Muscle layer of duodenum (tissue), 2 donors: ENCODE measurements around the gene FCGR1A.
A peak's percentile ranks its signal among the peaks of the same experiment; 100 is the strongest.
"Not testable (repeated sequence)": the region's sequence is repeated elsewhere in the genome, so short reads cannot be mapped to it uniquely, and the experiment has no call there.

ENCODE experiments used
- H3K27ac ChIP-seq: one replicate; pipeline ENCODE4 v1.7.0; 2013; ENCODE audit warnings: mild to moderate bottlenecking, low read length
- H3K27me3 ChIP-seq: one replicate; pipeline ENCODE4 v1.7.0; 2013; ENCODE audit warnings: low read depth, mild to moderate bottlenecking, control low read depth, low read length
- H3K36me3 ChIP-seq, 2 donors: one replicate each; pipeline ENCODE4 v1.7.0; 2013; ENCODE audit warnings: low read length in 2 of 2, control low read depth in 1 of 2, mild to moderate bottlenecking in 1 of 2; ENCODE audit not compliant: insufficient read depth in 2 of 2, control insufficient read depth in 1 of 2
- H3K4me1 ChIP-seq, 2 donors: one replicate each; pipeline ENCODE4 v1.7.0; 2013; ENCODE audit warnings: low read length in 2 of 2, mild to moderate bottlenecking in 2 of 2, control low read depth in 1 of 2, moderate library complexity in 1 of 2; ENCODE audit not compliant: insufficient read depth in 2 of 2, control insufficient read depth in 1 of 2
- H3K4me3 ChIP-seq, 2 donors: one replicate each; pipeline ENCODE4 v1.7.0; 2013; ENCODE audit warnings: low read length in 2 of 2, low read depth in 1 of 2, mild to moderate bottlenecking in 1 of 2
- H3K9me3 ChIP-seq, 2 donors: one replicate each; pipeline ENCODE4 v1.7.0; 2013; ENCODE audit warnings: low read length in 2 of 2, control low read depth in 1 of 2, mild to moderate bottlenecking in 1 of 2; ENCODE audit not compliant: control insufficient read depth in 1 of 2
- donor health status: healthy.

FCGR1A gene

GRCh38 chr1:149781413-149781984 is 995 bp upstream of the FCGR1A start:
- not testable (repeated sequence) for H3K4me1 ChIP-seq, H3K9me3 ChIP-seq, H3K36me3 ChIP-seq, H3K4me3 ChIP-seq, H3K27ac ChIP-seq, H3K27me3 ChIP-seq

GRCh38 chr1:149783289-149783688 is 795 bp downstream of the FCGR1A start:
- H3K4me3 ChIP-seq, H3K27ac ChIP-seq, H3K36me3 ChIP-seq, H3K4me1 ChIP-seq, H3K9me3 ChIP-seq, H3K27me3 ChIP-seq: not testable (repeated sequence)

GRCh38 chr1:149783868-149784267 is 1.4 kb downstream of the FCGR1A start:
- not testable (repeated sequence) for H3K4me3 ChIP-seq, H3K4me1 ChIP-seq, H3K9me3 ChIP-seq, H3K27ac ChIP-seq, H3K36me3 ChIP-seq, H3K27me3 ChIP-seq

GRCh38 chr1:149787688-149788451 is 5.4 kb downstream of the FCGR1A start:
- not testable (repeated sequence) for H3K9me3 ChIP-seq, H3K27me3 ChIP-seq, H3K4me3 ChIP-seq, H3K27ac ChIP-seq, H3K36me3 ChIP-seq, H3K4me1 ChIP-seq

GRCh38 chr1:149792502-149792901 is 10.0 kb downstream of the FCGR1A start:
- not testable (repeated sequence) for H3K9me3 ChIP-seq, H3K27me3 ChIP-seq, H3K4me1 ChIP-seq, H3K36me3 ChIP-seq, H3K27ac ChIP-seq
- H3K4me3 ChIP-seq: peak overlapping the region in 1 of 2 donors; percentile 57

GRCh38 chr1:149792912-149793515 is 10.5 kb downstream of the FCGR1A start:
- H3K9me3 ChIP-seq, H3K27ac ChIP-seq, H3K27me3 ChIP-seq, H3K4me1 ChIP-seq, H3K36me3 ChIP-seq: not testable (repeated sequence)
- peak overlapping the region in 1 of 2 donors; percentile 57 for H3K4me3 ChIP-seq

- H3K4me1 ChIP-seq, H3K27me3 ChIP-seq, H3K4me3 ChIP-seq, H3K36me3 ChIP-seq, H3K27ac ChIP-seq, H3K9me3 ChIP-seq: not testable (repeated sequence)
Measured at GRCh38 chr1:149793885-149794284, 11.4 kb downstream of the FCGR1A start.

GRCh38 chr1:149801628-149802027 is 19.1 kb downstream of the FCGR1A start:
- not testable (repeated sequence) for H3K9me3 ChIP-seq, H3K36me3 ChIP-seq, H3K4me1 ChIP-seq, H3K27me3 ChIP-seq, H3K4me3 ChIP-seq, H3K27ac ChIP-seq

GRCh38 chr1:149804417-149805080 is 22.1 kb downstream of the FCGR1A start:
- H3K27me3 ChIP-seq, H3K4me3 ChIP-seq, H3K4me1 ChIP-seq, H3K9me3 ChIP-seq, H3K27ac ChIP-seq, H3K36me3 ChIP-seq: not testable (repeated sequence)

GRCh38 chr1:149810697-149811405 is 28.4 kb downstream of the FCGR1A start:
- H3K4me3 ChIP-seq: peak overlapping the region in 1 of 2 donors; percentile 53
- not testable (repeated sequence) for H3K9me3 ChIP-seq, H3K27ac ChIP-seq

GRCh38 chr1:149811514-149811889 is 29.0 kb downstream of the FCGR1A start:
- not testable (repeated sequence) for H3K9me3 ChIP-seq, H3K27me3 ChIP-seq, H3K4me1 ChIP-seq, H3K27ac ChIP-seq, H3K36me3 ChIP-seq
- peak overlapping the region in 1 of 2 donors; percentile 53 for H3K4me3 ChIP-seq

More at GRCh38 chr1:149810697-149811405, 28.4 kb downstream of the FCGR1A start:
- H3K36me3 ChIP-seq, H3K4me1 ChIP-seq, H3K27me3 ChIP-seq: not testable (repeated sequence)
